GM10266 (cell line): ENCODE measurements around the gene LRRC8D.
A peak's percentile ranks its signal among the peaks of the same experiment; 100 is the strongest.

ENCODE experiments used
- DNase-seq: peaks from one replicate; pipeline ENCODE4 v3.0.0; 2012; ENCODE audit errors: extremely low spot score
- TF ChIP-seq, protein P1 (sequence below): IDR thresholded peaks from 2 replicates; pipeline ENCODE4 v1.5.1; 2012; ENCODE audit warnings: mild to moderate bottlenecking, low read depth; ENCODE audit not compliant: control insufficient read depth, insufficient read depth; ENCODE audit errors: missing control alignments

LRRC8D gene

DNA sequence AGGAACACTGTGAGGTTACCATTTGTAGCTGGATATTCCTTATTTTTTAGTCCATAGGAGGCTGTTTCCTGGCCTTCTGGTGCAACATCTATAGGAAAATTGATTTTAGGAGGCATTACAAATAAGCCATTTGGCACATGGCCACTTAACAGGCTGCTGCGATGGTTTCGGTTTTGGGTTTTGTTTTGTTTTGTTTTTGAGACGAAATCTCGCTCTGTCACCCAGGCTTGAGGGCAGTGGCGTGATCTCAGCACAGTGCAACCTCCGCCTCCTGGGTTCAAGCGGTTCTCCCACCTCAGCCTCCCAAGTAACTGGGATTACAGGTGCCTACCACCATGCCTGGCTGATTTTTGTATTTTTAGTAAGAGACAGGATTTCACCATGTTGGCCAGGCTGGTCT is 20.1 kb upstream of the LRRC8D start:
- no peak for DNase-seq
- TF ChIP-seq, protein P1, sequence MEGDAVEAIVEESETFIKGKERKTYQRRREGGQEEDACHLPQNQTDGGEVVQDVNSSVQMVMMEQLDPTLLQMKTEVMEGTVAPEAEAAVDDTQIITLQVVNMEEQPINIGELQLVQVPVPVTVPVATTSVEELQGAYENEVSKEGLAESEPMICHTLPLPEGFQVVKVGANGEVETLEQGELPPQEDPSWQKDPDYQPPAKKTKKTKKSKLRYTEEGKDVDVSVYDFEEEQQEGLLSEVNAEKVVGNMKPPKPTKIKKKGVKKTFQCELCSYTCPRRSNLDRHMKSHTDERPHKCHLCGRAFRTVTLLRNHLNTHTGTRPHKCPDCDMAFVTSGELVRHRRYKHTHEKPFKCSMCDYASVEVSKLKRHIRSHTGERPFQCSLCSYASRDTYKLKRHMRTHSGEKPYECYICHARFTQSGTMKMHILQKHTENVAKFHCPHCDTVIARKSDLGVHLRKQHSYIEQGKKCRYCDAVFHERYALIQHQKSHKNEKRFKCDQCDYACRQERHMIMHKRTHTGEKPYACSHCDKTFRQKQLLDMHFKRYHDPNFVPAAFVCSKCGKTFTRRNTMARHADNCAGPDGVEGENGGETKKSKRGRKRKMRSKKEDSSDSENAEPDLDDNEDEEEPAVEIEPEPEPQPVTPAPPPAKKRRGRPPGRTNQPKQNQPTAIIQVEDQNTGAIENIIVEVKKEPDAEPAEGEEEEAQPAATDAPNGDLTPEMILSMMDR, result no peak

DNA sequence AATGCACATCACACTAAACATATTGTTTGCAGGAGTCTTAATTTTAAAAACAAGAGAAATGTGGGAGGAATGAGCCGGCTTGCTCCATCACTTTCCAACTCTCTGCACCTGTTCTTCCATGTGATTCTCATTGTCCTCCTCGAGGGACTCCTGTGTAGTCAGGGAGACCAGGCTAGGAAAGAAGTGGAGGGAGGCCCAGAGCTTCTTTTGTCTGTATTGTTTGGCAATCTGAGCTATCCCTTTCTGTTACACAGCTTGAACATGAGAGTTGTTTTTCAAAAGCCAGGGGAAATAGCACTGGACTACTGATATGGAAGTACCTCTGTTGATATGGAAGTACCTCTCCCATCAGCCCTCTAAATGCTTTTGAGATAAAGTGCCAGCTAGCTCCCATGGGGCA is 18.8 kb upstream of the LRRC8D start:
- TF ChIP-seq, protein P1, result no peak
- DNase-seq, result no peak

DNA sequence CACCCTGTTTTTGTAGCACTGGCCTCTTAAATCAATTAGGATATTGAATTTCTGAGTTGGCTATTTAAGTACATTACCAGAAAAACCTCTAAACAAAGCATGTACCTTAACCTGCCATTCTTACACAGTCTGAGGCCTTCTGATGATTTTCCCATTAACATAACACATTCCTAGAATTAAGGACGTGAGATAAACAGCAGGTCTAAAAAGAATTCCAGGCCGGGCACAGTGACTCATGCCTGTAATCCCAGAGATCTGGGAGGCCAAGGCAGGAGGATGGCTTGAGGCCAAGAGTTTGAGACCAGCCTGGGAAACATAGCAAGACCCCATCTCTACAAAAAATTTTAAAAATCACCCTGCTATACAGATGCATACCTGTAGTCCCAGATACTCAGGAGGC is 18.0 kb upstream of the LRRC8D start:
- TF ChIP-seq, protein P1, result no peak
- DNase-seq, result no peak

- DNase-seq, result peak; percentile 80
- TF ChIP-seq, protein P1, result peak; percentile 94
These were observed 16.1 kb upstream of the LRRC8D start for GRCh38 chr1:89804642-89805237.

- TF ChIP-seq, protein P1, result no peak
- no peak for DNase-seq
These were observed 14.2 kb upstream of the LRRC8D start for GRCh38 chr1:89806616-89807015.

DNA sequence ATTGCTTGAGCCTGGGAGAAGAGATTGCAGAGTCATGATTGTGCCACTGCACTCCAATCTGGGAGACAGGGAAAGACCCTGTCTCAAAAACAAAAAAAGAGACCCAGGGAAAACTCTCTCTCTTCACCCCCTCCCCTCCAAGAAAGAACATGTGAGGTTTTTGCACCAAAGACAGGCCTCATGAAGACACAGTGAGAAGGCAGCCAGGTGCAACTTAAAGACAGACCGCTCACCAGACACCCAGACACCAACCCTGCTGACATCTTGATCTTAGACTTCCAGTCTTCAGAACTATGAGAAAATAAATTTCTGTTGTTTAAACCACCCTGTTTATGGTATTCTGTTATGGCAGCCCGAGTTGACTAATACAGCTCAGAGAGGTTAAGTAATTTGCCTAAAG is 13.3 kb upstream of the LRRC8D start:
- DNase-seq, result no peak
- TF ChIP-seq, protein P1, result no peak

- DNase-seq, result no peak
- TF ChIP-seq, protein P1, result no peak
These were observed 12.8 kb upstream of the LRRC8D start for GRCh38 chr1:89807983-89808382.
